GM21528 (cell line): ENCODE measurements around the gene BCO1.
"Not testable (repeated sequence)": the region's sequence is repeated elsewhere in the genome, so short reads cannot be mapped to it uniquely, and the experiment has no call there.

Source experiments
- ATAC-seq: cut with Tn5 transposase; IDR thresholded peaks from one replicate; pipeline ENCODE4 v1.9.1; 2021; ENCODE audit warnings: mild to moderate bottlenecking, moderate library complexity; ENCODE audit not compliant: unreplicated experiment, low FRiP score

BCO1 gene, protein sequence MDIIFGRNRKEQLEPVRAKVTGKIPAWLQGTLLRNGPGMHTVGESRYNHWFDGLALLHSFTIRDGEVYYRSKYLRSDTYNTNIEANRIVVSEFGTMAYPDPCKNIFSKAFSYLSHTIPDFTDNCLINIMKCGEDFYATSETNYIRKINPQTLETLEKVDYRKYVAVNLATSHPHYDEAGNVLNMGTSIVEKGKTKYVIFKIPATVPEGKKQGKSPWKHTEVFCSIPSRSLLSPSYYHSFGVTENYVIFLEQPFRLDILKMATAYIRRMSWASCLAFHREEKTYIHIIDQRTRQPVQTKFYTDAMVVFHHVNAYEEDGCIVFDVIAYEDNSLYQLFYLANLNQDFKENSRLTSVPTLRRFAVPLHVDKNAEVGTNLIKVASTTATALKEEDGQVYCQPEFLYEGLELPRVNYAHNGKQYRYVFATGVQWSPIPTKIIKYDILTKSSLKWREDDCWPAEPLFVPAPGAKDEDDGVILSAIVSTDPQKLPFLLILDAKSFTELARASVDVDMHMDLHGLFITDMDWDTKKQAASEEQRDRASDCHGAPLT

DNA sequence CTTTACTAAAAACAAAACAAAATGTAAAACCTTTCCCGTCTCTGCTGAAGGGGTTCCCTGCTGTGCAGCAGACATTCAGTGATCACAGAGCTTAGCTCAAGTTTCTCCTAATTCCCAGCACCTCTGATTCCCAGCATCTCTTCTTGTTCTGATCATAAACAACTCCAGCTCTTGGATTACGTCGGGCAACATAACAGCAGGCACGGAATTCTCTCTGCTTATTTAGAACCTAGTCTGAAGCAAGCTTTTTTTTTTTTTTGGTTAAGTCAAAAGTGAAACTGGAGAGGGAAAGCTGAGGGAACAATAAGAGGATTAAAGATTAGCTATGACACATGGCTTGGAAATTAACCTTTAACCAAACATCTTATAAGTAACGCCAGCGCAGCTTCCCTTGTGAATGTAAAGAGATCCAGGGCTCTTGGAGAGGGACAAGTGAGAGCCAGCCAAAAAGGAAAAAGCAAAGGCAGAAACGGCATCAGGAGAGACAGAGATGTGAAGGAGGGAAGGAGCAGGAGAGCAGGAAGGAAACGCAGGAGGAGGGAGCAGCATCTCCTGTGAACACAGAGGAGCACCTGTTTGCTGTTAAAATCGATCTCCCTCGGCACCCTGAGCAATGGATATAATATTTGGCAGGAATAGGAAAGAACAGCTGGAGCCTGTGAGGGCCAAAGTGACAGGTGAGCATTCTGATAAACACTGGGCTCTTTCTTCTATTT is at the start of gene BCO1:
Gene BCO1, plus strand, starts transcription at position 394 of the 716 bp plus-strand sequence. Its CDS starts 220 bp downstream, at position 614.
- ATAC-seq, result no peak

DNA sequence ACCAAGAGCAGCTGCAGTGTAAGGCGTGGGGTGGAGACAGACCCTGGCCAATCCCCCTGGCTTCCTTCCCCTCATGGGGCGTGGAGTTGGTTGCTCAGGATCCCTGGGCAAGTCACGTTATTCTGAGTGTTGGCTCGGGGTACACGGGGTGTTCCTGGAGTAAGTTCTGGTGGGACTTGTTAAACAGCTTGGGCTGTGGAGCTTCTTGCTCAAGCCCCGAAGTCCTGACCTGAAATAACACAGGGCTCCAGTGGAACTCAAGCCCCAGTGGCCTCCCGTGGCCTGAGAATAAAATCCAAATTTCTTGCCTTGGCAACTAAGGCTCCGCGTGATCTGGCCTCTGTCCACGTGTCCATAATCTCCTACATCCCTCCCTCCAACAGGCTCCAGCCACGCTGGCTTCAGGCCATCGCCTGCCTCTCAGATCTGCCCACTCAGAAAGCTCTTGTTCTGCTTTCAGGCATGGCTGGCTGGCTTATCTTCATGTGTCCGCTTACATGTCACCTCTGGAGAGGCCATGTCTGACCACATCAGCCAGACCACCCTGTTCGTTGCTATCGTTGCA is 49.3 kb upstream of the BCO1 start:
- no peak for ATAC-seq

DNA sequence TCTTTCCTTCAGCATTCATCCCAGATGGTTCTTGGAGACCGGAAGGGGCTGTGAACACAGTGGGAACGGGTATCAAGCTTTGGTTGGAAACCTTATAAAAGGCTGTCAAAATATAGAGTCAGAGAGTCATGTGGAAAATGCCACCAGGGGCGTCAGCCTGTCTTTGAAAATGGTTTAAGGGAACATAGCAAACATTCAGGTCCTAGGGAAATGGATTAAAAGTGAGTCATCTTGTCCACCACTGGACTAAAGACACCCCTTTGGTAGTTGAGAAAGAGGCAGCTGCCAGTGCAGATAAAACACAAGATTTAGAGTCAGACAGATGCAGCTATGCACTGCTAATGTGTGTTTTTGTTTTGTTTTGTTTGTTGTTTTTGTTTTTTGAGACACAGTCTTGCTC is 47.8 kb upstream of the BCO1 start:
- no peak for ATAC-seq

DNA sequence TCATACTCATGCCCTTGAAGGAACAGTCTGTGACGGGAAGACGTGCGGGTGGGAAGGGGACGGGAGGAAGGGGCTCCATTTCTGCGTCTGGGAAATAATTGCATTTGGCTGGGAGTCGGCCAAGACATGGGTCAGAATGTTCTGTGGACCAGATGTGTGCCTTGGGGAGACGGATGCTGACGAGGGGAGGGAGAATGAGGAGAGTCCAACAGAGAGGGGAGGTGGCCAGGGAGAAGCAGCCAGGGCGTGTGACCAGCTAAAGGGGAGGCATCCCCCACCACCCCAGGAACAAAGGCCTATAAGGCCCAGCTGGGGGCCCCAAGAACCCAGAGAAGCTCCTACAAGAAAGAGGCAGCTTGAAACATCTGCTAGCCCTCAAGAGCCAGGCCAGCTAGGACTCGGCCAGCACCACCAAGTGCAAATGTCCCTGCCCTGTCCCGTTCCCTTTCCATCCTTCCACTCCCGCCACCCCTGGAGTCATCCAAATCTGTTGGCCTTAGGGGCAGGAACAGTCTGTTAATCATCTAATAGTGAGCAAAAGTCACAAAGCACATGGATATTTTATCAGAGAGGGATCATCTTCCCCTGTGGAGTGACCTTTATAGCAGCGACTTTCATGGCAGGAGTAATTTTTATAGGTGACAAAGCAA is 42.5 kb upstream of the BCO1 start:
- no peak for ATAC-seq

DNA sequence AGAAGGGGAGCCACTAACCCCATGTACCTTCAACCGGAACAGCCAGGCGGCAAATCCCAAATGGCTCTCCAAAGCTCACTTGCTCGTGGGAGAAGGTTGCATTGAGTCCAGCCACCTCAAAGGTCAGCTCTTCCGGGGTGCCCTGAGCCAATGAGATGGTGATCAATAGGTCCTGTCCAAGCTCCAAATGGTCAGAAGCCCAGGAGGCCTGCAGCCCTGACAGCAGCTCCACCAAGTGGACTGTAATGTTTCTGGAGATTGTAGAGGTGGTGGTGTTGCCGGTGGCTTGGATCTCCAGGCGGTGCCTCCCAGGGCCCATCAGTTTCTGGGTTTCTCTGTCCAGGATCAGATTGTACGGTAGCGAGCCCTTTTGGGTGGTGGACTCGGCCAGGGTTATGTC is 39.9 kb upstream of the BCO1 start:
- ATAC-seq, result no peak

DNA sequence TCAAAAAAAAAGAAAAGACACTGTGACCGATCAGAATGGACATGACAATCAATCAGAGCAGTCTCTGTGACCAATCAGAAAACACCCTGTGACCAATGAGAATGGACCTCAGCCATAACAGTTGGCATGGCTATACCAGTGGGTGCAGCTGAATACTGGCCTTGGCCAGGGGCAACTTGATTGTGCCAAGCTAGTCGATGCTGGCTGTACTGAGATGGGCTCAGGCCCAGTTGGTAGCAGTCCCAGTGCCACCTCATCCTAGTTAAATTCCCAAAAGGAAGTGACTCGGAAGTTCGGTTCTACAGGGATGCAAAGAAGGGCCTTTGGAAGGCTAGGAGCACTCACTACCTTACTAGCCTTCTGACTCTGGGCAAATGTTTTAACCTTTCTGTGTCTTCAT is 37.2 kb upstream of the BCO1 start:
- ATAC-seq, result no peak

DNA sequence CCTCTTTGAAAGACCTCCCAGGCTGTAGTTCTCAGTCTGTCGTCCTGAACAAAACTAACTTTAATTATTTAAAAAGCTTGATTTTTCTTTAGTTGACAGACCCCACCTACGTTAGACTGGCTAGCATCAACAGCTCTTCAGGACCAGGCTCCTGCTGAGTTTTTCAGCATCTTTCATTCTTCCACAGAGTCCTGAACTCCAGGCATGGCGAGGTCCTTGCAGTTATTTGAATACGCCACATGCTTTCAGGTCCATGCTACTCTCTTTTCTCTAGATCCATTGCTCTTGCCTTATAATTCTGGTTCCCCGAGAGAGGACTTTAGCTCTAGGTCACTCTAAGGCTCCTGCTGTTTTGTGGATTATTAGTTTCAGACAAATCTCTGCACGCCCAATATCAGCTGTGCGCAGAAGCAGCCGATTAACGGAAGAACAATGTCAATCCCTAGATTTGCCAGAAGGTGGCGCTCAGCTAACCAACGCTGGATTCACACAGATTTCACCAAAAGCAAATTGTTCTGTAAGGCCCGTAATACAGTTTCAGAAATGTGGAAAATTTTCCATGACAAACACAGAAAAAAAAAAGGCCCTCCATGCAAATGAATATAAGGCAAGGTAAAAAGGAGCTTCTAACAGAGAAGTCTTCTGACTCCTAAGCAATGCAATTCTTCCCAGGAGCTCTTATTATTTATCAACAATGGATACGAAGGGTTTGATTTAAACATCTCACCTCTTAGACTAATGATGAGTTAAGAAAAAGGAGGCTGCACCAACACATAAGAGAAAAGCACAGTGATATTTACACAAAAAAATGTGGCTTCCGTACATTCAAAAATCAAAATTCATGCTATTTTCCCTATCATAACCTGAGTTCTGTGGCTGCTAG is 33.5 kb upstream of the BCO1 start:
- ATAC-seq, result no peak

DNA sequence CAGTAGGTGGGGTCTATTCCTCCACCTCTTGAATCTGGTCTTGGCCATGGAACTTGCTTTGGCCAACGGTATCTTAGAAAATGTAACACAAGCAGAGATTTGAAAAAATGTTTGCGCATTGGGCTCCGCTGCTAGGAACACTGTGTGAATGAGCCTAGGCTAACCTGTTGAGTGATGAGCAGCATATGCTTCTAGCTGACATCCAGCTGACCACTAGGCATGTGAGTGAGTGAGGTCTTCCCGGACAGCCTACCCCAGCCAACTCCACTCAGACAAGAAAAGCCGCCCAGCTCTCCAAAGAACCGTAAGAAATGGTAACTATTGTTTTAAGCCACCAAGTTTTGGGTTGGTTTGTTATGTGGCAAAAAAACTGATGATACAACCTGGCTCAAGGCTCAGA is 31.4 kb upstream of the BCO1 start:
- ATAC-seq, result no peak

DNA sequence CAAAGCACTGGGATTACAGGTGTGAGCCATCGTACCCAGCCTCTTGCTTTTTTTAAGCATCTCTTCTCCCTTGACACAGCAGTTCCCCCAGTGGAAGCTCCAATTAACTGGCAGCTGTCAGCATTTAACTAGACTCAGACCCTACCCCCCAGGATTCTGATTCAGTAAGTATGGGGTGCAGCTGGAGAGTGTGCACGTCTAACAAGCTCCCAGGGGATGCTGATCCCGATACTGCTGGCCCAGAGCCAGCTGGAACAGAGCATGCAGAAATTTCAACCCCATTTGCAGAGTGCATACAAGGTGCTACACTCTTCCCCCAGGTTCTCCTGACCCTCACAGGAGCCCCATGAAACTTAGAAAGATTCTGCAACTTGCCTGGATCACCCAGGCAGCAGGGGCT is 27.7 kb upstream of the BCO1 start:
- no peak for ATAC-seq

DNA sequence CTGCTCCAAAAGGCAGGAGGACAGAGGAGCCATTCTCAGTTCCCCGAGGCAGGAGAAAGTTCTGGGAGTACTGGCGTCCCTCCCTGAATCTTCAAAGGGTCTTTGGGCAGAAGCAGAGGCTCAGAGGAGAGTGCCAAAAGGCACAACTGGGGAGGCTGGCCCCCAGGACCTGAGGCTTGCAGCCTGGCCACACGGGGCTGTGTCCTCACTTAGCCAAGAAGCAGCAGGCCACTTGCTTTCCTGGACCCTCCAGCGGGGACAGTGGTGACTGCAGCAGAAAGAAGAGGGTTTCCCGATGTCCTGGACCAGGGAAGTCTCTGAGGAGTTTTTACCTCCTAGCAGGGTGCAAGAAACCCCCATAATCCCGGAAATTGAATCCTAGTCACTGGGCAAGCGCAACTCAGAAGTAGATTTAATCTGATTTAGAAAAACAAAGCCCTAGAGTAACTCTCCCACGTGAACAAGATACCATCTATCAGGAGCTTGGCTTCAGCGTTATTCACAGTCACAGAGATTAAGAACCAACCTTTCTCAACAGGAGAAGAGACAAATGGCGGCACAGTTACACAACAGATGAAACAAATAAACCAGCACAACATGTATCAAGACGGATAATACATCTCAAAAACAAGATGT is 25.5 kb upstream of the BCO1 start:
- ATAC-seq, result no peak

DNA sequence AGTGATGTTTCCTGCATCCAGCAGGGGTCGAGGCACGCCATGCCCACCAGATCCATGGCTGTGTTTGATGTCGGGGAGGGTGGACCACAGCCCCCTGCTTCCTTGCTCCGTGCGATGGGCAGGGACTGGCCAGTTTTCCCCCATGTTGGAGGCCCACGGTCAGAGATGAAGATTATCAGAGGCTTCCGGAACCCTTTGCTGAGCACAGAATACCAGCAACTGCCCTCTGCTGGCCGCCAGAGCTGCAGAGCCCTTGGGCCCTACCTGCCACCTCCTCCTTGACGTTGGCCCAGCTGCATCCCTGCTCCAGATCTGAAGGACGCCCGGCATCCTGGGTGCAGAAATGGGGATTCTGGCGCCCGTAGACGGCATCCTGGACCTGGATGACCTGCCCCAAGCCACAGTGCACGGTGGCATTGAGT is 23.7 kb upstream of the BCO1 start:
- ATAC-seq, result no peak

DNA sequence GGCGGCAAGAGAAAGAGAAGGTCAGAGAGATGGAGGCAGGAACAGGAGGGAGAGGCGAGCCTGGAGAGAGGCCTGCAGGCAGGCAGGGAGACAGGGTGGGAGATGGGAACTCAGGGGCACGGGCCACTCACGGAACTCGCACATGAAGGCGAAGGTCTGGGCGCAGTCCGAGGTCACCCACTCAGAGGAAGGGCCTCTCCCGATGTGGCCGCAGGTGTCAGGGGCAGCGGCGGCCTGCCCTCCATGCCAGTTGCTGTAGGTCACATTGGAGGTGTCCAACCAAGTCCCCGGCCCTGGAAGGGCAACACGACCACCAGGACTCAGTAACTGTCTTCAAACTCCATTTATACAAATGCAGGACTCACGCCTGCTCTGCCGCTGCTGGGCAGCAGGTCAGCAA is 22.4 kb upstream of the BCO1 start:
- no peak for ATAC-seq

DNA sequence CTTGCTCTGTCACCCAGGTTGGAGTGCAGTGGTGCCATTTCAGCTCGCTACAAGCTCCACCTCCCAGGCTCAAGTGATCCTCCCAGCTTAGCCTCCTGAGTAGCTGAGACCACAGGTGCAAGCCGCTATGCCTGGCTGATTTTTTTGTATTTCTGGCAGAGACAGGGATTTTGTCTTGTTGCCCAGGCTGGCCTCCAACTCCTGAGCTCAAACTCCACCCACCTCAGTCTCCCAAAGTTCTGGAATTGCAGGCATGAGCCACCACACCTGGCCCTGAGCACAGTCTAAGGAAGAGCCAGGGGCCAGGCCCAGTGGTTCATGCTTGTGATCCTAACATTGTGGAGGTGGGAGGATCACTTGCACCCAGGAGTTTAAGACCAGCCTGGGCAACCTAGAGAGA is 21.8 kb upstream of the BCO1 start:
- no peak for ATAC-seq

DNA sequence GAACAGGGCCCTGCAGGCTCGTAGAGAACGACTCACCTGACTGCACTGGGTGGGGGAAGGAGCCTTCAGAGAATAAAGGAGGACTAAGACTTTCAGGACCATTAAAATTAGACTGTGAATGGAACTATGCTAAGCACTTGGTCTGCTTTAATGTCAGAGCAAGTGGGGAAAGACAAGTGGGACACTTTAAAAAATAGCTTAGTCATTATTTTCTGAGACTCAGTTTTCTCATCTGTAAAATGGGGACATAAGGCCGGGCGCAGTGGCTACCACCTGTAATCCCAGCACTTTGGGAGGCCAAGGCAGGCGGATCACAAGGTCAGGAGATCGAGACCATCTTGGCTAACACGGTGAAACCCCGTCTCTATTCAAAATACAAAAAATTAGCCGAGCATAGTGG is 19.3 kb upstream of the BCO1 start:
- ATAC-seq, result no peak

DNA sequence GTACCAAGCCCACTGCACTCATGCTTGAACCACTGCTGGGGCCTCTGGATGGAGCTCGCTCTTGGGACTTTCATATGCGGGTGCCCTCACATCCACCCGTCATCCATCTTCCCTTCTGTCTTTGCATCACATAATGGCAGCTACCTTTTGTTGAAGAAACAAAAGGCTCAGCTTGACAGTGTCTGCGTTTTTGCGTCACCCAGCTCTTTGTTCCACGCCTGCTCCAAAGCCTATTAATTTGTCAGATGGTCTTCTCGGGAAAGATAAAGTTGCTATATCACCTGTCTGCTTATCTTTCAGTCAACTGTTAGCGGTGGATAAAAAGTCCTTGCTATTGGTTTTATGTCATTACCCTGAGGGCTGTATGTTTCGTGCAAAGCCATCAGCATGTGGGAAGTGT is 18.1 kb upstream of the BCO1 start:
- no peak for ATAC-seq

DNA sequence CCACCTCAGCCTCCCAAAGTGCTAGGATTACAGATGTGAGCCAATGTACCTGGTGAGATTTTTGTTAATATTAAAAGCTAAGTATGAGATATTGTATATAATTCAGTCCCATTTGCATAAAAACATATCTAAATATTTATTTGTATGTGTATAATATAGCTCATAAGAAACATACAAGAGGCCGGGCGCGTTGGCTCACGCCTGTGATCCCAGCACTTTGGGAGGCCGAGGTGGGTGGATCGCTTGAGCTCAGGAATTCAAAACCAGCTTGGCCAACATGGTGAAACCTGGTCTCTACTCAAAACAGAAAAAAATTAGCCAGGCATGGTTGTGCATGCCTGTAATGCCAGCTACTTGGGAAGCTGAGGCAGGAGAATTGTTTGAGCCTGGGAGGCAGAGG is 16.8 kb upstream of the BCO1 start:
- no peak for ATAC-seq

DNA sequence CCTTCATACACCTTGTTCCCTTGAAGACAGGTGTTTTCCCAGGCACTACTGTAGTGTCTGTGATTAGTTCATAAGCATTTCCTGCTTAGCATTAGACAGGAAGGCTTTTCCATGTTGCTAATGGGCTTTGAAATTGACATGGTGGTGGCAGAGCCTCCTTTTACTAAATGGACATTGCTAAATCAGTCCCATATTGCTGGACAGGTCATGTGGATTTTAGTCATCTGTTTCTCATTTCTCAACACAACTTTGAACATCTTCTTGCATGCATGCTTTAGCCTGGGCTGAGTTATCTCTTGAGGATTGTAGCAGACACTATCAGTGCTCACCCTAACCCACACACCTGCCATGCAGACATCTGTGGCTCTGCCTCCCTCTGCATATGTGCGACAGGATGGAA is 13.7 kb upstream of the BCO1 start:
- ATAC-seq, result no peak

DNA sequence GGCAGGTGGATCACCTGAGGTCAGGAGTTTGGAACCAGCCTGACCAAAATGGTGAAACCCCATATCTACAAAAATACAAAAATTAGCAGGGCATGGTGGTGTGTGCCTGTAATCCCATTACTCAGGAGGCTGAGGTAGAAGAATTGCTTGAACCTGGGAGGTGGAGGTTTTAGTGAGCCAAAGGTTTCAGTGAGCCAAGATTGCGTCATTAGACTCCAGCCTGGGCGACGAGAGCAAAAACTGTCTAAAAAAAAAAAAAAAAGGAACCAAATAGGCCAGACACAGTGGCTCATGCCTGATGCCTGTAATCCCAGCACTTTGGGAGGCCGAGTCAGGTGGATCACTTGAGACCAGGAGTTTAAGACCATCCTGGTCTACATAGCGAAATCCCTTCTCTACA is 12.8 kb upstream of the BCO1 start:
- ATAC-seq, result not testable (repeated sequence)

DNA sequence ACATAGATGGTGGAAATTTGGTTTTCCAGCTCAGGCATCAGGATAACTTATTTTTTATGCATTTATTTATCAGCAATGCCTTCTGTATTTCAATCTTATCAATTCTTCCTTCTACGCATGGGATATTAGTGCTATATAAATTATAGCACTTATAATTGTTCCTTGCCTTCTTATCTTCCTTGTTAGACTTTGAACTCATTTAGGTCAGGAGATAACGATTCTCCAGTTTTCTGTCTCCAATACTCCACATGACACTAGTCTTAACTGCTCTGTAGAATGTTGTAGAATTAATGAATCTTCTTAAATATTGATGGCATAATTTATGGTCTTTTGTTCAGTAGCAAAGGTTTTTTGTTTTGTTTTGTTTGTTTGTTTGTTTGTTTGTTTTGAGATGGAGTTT is 10.7 kb upstream of the BCO1 start:
- no peak for ATAC-seq

DNA sequence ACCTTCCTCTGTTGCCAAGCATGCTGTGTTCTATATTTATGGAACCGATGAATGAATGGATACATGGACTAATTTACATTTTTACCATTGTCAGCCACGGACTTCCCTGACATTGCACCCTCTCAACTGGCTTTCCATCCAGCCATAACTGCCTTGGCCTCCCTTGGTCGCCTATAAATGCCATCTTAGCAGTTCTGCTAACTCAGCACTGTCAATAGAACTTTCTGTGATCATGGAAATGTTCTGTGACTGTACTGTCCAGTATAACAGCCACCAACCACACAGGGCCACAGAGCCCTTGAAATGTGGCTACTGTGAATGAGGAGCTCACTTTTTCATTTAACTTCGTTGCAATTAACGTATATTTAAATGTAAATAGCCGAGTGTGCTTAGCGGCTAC is 8.7 kb upstream of the BCO1 start:
- ATAC-seq, result no peak
